PC-9 (cell line): Measurements from ENCODE around the gene THEMIS. TPM values are rescaled to one million over a fixed set of nuclear protein-coding genes. Genes with fewer than 3 reads are reported as not detected.

Source experiments
- BruUV-seq: library from RNA; stranded (reverse); fragments of 400-500 nt; replicated peaks from 2 replicates; lab custom pipeline; 2021; lab: Mats Ljungman, UMichigan
- CTCF ChIA-PET: fragments of 300-600 bp; sonication (Branson Sonifier 250); formaldehyde crosslinking; loops from one replicate; lab custom pipeline; 2022; ENCODE audit warnings: antibody characterized with exemption; lab: Charles Lee
- POLR2A ChIA-PET: fragments of 300-600 bp; sonication (Branson Sonifier 250); formaldehyde crosslinking; loops from one replicate; lab custom pipeline; 2022; ENCODE audit warnings: antibody characterized with exemption; ENCODE audit not compliant: unreplicated experiment; lab: Charles Lee
- DNase-seq, 2 experiments: peaks; one replicate each; pipeline versions ENCODE4 v3.0.0 to v3.0.0-alpha.2; 2015 to 2022; ENCODE audit warnings: mixed read lengths in 1 of 2
- H2AFZ ChIP-seq: fragments of 200-600 bp; sonication (generic); 2 replicates; pipeline ENCODE4 v1.8.1; 2017; ENCODE audit warnings: antibody characterized with exemption
- H3F3A ChIP-seq: fragments of 200-600 bp; sonication (generic); 2 replicates; pipeline ENCODE4 v1.8.1; 2017; ENCODE audit warnings: antibody characterized with exemption, mild to moderate bottlenecking, low read depth; ENCODE audit not compliant: insufficient read depth
- H3K27ac ChIP-seq: fragments of 200-600 bp; sonication (generic); 2 replicates; pipeline ENCODE4 v1.6.1; 2016; ENCODE audit warnings: mixed run types
- H3K27me3 ChIP-seq: fragments of 200-600 bp; sonication (generic); 2 replicates; pipeline ENCODE4 v1.6.1; 2016; ENCODE audit warnings: low read depth, mixed run types; ENCODE audit not compliant: insufficient read depth
- H3K36me3 ChIP-seq: fragments of 200-600 bp; sonication (generic); 2 replicates; pipeline ENCODE4 v1.6.1; 2016; ENCODE audit warnings: low read depth, mixed run types
- H3K4me1 ChIP-seq: fragments of 200-600 bp; sonication (generic); replicated peaks from 2 replicates; pipeline ENCODE4 v1.6.1; 2016; ENCODE audit warnings: mixed run types; ENCODE audit not compliant: insufficient read depth
- H3K4me2 ChIP-seq: fragments of 200-600 bp; sonication (generic); 2 replicates; pipeline ENCODE4 v1.6.1; 2017; ENCODE audit warnings: mixed run types
- H3K4me3 ChIP-seq: fragments of 200-600 bp; sonication (generic); 2 replicates; pipeline ENCODE4 v1.6.1; 2016; ENCODE audit warnings: mixed run types
- H3K79me2 ChIP-seq: fragments of 200-600 bp; sonication (generic); 2 replicates; pipeline ENCODE4 v1.6.1; 2017; ENCODE audit warnings: low read depth, mixed run types
- H3K9me2 ChIP-seq: fragments of 200-600 bp; sonication (generic); 2 replicates; pipeline ENCODE4 v1.8.1; 2017; ENCODE audit warnings: mild to moderate bottlenecking; ENCODE audit not compliant: insufficient read depth
- H3K9me3 ChIP-seq: fragments of 200-600 bp; sonication (generic); 2 replicates; pipeline ENCODE4 v1.8.1; 2016; ENCODE audit warnings: low read depth; ENCODE audit not compliant: insufficient read depth
- H4K20me1 ChIP-seq: fragments of 200-600 bp; sonication (generic); 2 replicates; pipeline ENCODE4 v1.8.1; 2017; ENCODE audit not compliant: insufficient read depth
- CTCF ChIP-seq: fragments of 200-600 bp; sonication (generic); conservative IDR thresholded peaks from 2 replicates; pipeline ENCODE4 v1.6.1; 2017; ENCODE audit warnings: mixed run types, antibody characterized with exemption, mild to moderate bottlenecking, moderate library complexity
- EZH2 ChIP-seq: fragments of 200-600 bp; sonication (generic); IDR thresholded peaks from 2 replicates; pipeline ENCODE4 v1.8.0; 2017; ENCODE audit warnings: antibody characterized with exemption, low read depth
- intact Hi-C: fragments of 100-400 bp; cut with micrococcal nuclease; formaldehyde crosslinking; loops from one replicate; pipeline ENCODE4 v1.10.0; 2022; ENCODE audit not compliant: unreplicated experiment
- total RNA-seq: library from RNA; stranded (reverse); gene quantifications from 2 replicates; pipeline ENCODE4 v1.2.3, GENCODE V29; 2021

THEMIS gene
- total RNA-seq, 1 experiment from 2014 or later, result not detected

GRCh38 chr6:127912914-127913313, 12.1 kb upstream of the THEMIS start:
- Histone ChIP-seq H3K36me3 (no peaks in the 10 kb centered on the region), H3F3A (no peaks in the 10 kb centered on the region), H3K9me3 (peaks cover 12% of the 10 kb centered on the region), H2AFZ (no peak overlapping the region), H3K4me2 (no peak overlapping the region), H3K27ac (no peak overlapping the region), H3K27me3 (no peaks in the 10 kb centered on the region), H3K4me1 (0 out of 2 replicates have a peak, but pooled peaks cover 4% of the 10 kb centered on the region), H3K79me2 (no peaks in the 10 kb centered on the region), H4K20me1 (no peaks in the 10 kb centered on the region), H3K4me3 (no peak overlapping the region), H3K9me2 (no peaks in the 10 kb centered on the region)
- no TSS peak for BruUV-seq
- intact Hi-C loops, result no loop called here
- ChIA-PET CTCF (no interaction called here), POLR2A (no interaction called here)
- no peak for TF ChIP-seq CTCF
- TF ChIP-seq EZH2, result no peak
- no peak for DNase-seq

GRCh38 chr6:127907960-127908640, 7.2 kb upstream of the THEMIS start:
- no TSS peak for BruUV-seq
- H3K36me3 ChIP-seq, result no peaks in the 10 kb centered on the region
- H3K27ac ChIP-seq, result no peak overlapping the region
- no peaks in the 10 kb centered on the region for H3K4me1 ChIP-seq
- intact Hi-C loops, result no loop called here
- no peak overlapping the region for H3K4me2 ChIP-seq
- H3K9me3 ChIP-seq, result peaks cover 12% of the 10 kb centered on the region
- CTCF ChIA-PET, result no interaction called here
- TF ChIP-seq EZH2, result no peak
- TF ChIP-seq CTCF, result no peak
- no peaks in the 10 kb centered on the region for H3K9me2 ChIP-seq
- H3K79me2 ChIP-seq, result no peaks in the 10 kb centered on the region
- H3F3A ChIP-seq, result no peaks in the 10 kb centered on the region
- POLR2A ChIA-PET, result no interaction called here
- H4K20me1 ChIP-seq, result no peaks in the 10 kb centered on the region
- DNase-seq, result no peak
- H3K27me3 ChIP-seq, result no peaks in the 10 kb centered on the region
- no peak overlapping the region for H2AFZ ChIP-seq
- H3K4me3 ChIP-seq, result no peak overlapping the region

GRCh38 chr6:127904160-127904559, 3.3 kb upstream of the THEMIS start:
- no TSS peak for BruUV-seq
- TF ChIP-seq EZH2 (no peak), CTCF (no peak)
- H4K20me1 ChIP-seq, result no peaks in the 10 kb centered on the region
- no peak for DNase-seq
- no peak overlapping the region; the same call in 1 of the 2 replicates for H2AFZ ChIP-seq
- H3K9me2 ChIP-seq, result no peaks in the 10 kb centered on the region
- H3K4me1 ChIP-seq, result no peaks in the 10 kb centered on the region
- H3K79me2 ChIP-seq, result no peaks in the 10 kb centered on the region
- no peak overlapping the region for H3K27ac ChIP-seq
- POLR2A ChIA-PET, result no interaction called here
- H3K27me3 ChIP-seq, result no peaks in the 10 kb centered on the region
- H3K4me2 ChIP-seq, result no peak overlapping the region
- H3K36me3 ChIP-seq, result no peaks in the 10 kb centered on the region
- CTCF ChIA-PET, result no interaction called here
- intact Hi-C loops, result no loop called here
- no peaks in the 10 kb centered on the region; the same call in 1 of the 2 replicates for H3K9me3 ChIP-seq
- no peak overlapping the region for H3K4me3 ChIP-seq
- no peaks in the 10 kb centered on the region for H3F3A ChIP-seq
